Measurements from ENCODE around the gene DYNLL1.
A peak's percentile ranks its signal among the peaks of the same experiment; 100 is the strongest.
"Not testable (repeated sequence)": the region's sequence is repeated elsewhere in the genome, so short reads cannot be mapped to it uniquely, and the experiment has no call there.

Gene DYNLL1

DNA sequence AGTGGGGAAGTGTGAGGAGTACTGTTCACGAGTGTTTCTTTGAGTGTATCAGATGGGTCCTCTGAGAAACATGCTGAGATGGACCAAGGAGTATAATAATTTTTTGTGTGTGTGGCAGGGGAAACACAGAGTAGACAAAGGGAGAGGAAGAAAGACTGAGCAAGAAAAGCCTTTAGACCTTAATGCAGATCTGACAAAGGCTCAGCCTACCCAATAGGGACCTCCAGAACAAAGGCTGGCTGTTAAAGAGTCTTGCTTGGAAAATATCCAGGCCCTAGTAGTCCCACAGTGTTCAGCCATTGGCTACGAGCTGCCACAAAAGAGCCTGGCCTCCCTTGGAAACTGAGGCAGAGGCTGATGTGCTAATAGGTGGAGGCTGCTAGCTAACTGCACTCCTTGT is 19.6 kb downstream of the DYNLL1 start:
- no peak for DNase-seq (ENCODE audit: low read depth)

- not testable (repeated sequence) for DNase-seq (ENCODE audit: low read depth)
These were observed 23.4 kb downstream of the DYNLL1 start for GRCh38 chr12:120519324-120519723.

- DNase-seq (ENCODE audit: low read depth), result no peak
These were observed 26.7 kb downstream of the DYNLL1 start for GRCh38 chr12:120522568-120522967.

DNA sequence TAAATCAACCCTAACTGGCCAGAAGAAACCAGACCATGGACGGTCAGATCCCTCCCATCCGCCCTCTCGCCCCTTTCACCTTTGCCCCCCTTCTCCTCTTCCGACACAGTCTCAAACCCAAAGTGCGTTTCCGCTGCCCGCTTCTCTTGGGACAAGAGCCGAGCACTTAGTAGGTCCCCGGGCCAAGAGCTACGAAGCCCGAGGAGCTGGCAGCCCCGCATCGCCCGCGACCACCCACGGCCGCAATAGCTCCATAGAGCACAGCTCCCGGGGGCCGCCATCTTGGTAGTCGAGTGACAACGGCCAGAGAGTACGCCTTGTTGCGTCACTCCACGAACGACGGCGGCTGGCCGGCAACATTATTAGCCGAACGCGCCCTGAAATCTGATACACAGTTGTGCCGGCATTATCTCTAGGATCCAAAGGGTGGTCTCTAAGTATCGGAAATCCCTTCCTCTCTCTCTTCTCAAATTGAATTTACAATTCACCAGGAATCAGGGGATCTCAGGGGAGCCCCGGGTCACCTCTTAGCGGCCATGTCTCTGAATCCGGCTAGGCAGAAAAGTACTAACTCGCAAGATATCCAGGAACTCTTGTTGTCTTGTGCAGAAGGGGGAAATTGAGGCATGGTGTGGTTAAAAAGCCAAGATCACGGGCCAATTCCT is 33.1 kb downstream of the DYNLL1 start, which contains the start of gene COQ5:
Gene COQ5, minus strand, starts transcription at position 298 of the 665 bp plus-strand sequence. Its CDS starts 17 bp downstream, at position 281.
- DNase-seq (ENCODE audit: low read depth), result peak; percentile 64

- no peak for DNase-seq (ENCODE audit: low read depth)
These were observed 33.9 kb downstream of the DYNLL1 start for GRCh38 chr12:120529641-120530417.

- not testable (repeated sequence) for DNase-seq (ENCODE audit: low read depth)
These were observed 34.5 kb downstream of the DYNLL1 start for GRCh38 chr12:120530418-120530761.

- DNase-seq (ENCODE audit: low read depth), result no peak
These were observed 36.9 kb downstream of the DYNLL1 start for GRCh38 chr12:120532701-120533238.

GRCh38 chr12:120534203-120534702 is 38.3 kb downstream of the DYNLL1 start, which contains the start of gene RNF10:
TSS of gene RNF10 (plus strand) at chr12:120534356. CDS start at chr12:120534812, 456 bp downstream.
- DNase-seq (ENCODE audit: low read depth), result peak; percentile 32

- peak; percentile 10 for DNase-seq (ENCODE audit: low read depth)
These were observed 39.1 kb downstream of the DYNLL1 start for GRCh38 chr12:120534703-120535655.

DNA sequence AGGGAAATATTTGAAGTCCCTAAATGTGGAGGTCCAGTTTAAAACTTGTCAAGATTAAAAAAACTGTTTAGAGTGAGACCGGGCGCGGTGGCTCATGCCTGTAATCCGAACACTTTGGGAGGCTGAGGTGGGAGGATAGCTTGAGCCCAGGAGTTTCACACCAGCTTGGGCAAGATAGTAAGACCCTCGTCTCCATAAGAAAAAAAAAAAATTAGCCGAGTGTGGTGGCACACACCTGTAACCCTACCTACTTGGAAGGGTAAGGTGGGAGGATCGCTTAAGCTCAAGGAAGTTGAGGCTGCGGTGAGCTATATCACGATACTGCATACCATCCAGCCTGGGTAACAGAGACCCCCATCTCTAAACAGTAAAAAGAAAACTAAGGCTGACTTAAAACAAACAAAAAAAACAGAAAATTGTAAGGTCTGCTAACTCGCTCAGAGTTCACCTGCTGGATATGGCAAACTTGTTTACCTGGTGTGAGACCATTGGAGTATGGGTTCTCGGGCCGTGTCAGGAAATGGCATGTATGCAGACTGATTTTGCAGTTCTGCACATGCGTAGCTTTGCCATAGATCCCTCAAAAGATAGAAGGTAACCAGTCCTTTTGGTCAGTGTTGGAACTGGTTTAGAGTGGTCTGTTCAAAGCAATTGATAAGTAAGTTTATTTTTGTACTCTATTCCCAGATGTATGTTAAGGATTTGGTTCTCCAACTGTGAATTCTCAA is 40.3 kb downstream of the DYNLL1 start:
- DNase-seq (ENCODE audit: low read depth), result no peak

GRCh38 chr12:120537856-120538220 is 41.9 kb downstream of the DYNLL1 start:
- no peak for DNase-seq (ENCODE audit: low read depth)

- DNase-seq (ENCODE audit: low read depth), result no peak
These were observed 42.6 kb downstream of the DYNLL1 start for GRCh38 chr12:120538281-120539156.

- DNase-seq (ENCODE audit: low read depth), result no peak
These were observed 43.4 kb downstream of the DYNLL1 start for GRCh38 chr12:120539303-120539702.

DNA sequence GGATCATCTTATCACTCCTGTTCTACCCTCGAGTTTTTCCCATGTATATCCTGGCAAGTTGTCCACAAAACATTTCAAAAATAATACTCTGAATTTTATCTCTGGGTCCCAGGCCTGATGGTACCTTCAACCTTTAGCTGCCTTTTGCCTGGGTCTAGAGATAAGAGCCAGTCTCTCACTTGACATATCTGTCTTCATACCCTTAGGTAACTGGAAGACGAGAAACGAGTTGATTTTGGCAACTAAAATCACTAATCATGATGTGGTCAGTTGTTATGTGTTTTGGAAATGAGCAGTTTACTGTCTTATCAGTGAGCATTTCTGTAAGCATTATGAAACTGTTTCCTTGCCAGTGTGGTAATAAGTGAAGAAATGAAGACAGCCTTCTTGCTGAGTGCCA is 44.5 kb downstream of the DYNLL1 start:
- no peak for DNase-seq (ENCODE audit: low read depth)

DNA sequence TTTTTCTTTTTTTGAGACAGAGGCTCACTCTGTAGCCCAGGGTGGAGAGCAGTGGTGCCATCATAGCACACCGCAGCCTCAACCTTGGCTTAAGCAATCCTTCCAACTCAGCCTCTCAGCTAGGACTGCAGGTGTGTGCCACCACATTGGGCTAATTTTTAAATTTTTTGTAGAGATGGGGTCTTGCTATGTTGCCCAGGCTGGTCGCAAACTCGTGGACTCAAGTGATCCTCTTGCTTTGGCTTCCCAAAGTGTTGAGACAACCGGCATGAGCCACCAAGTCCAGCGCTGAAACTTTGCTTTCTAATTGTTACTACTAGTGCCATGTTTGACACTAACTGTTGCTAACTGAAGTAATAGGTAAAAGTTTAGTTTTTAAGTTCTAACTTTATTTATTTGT is 46.3 kb downstream of the DYNLL1 start:
- DNase-seq (ENCODE audit: low read depth), result no peak

- DNase-seq (ENCODE audit: low read depth), result no peak
These were observed 48.8 kb downstream of the DYNLL1 start for GRCh38 chr12:120544691-120545090.

GRCh38 chr12:120546050-120546386 is 50.1 kb downstream of the DYNLL1 start:
- DNase-seq (ENCODE audit: low read depth), result no peak

Measured in stimulated activated CD8-positive, alpha-beta memory T cell treated with anti-CD3 and anti-CD28 coated beads, Interleukin-15, amount 100 ng/mL, for 24 hours (primary cell).